ENCODE measurements around the gene CALHM5.

Gene CALHM5

DNA sequence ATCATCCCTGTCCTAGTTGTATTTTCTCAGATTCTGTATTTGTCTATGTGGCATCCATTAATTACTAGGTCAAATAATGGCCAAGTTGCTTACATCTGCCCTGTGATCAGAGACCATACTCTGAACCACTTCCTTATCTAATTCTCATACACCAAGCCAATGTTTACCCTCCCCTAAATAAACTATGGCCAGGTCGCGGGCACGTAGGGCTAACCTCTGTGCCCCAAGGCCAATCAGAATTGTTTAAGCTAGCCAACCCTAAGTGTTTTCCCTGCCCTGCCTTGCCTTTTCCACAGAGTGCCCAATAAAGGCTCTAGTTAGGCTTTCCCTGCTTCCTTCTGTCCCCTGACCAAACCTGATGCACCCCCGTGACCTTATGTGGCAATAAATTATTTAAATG, 39.4 kb downstream of the CALHM5 start:
- DNase-seq (ENCODE audit: low read depth), result no peak

- no peak for DNase-seq (ENCODE audit: low read depth)
These were observed 42.0 kb downstream of the CALHM5 start, which contains the start of gene CALHM4 for GRCh38 chr6:116553451-116553850. Gene CALHM4, plus strand, starts transcription at chr6:116553751. Its CDS starts 43 bp downstream, at chr6:116553794.

- DNase-seq (ENCODE audit: low read depth), result peak; percentile 77
These were observed 44.6 kb downstream of the CALHM5 start for GRCh38 chr6:116556065-116556464.

GRCh38 chr6:116556814-116557415, 45.5 kb downstream of the CALHM5 start:
- DNase-seq (ENCODE audit: low read depth), result no peak

DNA sequence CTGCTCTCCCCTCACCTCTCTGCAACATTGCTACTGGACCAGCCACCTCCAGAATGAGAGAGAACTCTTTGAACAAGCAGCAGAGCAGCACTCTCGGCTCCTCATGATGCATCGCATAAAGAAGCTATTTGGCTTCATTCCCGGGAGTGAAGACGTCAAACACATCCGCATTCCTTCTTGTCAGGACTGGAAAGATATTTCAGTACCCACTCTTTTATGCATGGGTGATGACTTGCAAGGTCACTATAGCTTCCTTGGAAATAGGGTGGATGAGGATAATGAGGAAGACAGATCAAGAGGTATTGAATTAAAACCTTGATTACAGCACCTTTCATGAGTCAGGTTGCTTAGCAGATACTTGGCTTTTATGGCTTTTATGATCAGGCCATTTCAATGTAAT, 46.5 kb downstream of the CALHM5 start:
- peak; percentile 91 for DNase-seq (ENCODE audit: low read depth)

GRCh38 chr6:116560130-116560529, 48.7 kb downstream of the CALHM5 start:
- DNase-seq (ENCODE audit: low read depth), result no peak

DNA sequence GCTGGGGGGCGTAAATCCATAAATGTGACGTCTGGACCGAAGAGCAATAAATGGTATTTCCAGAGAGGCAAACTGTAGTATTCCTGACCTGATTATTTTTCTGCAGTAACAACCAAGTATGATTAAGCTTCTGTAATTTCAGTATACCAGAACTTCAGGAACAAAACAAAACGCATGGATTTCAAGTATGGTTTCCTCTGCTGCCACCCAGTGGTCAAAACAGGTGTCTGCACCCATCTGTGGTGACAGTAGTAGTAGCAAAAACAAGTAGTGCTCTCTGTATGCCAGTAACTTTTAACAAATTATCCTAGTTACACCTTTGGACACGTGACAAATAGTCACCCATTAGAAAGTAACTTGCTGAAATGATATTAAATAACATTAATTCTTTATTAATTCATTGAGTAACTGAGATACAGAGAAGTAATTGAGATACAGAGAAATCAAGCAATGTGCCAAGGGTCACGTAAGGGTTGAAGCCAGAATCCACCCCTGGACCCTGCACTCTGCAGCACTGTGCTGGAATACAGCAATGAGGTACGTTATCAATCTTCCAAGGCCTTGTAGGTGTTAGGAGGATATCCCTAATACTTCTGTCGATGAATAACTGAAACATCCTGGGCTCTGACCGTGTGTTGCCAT, 50.1 kb downstream of the CALHM5 start:
- no peak for DNase-seq (ENCODE audit: low read depth)

- DNase-seq (ENCODE audit: low read depth), result no peak
These were observed 50.6 kb downstream of the CALHM5 start for GRCh38 chr6:116562019-116562403.

DNA sequence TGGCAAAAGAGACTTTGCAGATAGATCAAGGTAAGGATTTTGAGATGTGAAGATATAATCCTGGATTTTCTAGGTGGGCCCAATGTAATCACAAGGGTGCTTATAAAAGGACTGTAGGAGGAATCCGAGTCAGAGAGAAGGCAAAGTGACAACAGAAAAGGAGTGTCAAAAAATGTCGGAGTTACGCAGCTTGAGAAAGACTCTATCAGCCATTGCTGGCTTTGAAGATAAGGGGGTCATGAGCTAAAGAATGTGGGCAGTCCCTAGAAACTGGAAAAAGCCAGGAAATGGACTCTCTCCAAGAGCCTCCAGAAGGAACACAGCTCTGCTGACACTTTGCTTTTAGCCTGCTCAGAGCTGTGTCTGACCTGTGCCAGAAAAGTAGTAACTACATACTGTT, 51.2 kb downstream of the CALHM5 start:
- DNase-seq (ENCODE audit: low read depth), result no peak

- DNase-seq (ENCODE audit: low read depth), result no peak
These were observed 52.4 kb downstream of the CALHM5 start for GRCh38 chr6:116563830-116564229.

DNA sequence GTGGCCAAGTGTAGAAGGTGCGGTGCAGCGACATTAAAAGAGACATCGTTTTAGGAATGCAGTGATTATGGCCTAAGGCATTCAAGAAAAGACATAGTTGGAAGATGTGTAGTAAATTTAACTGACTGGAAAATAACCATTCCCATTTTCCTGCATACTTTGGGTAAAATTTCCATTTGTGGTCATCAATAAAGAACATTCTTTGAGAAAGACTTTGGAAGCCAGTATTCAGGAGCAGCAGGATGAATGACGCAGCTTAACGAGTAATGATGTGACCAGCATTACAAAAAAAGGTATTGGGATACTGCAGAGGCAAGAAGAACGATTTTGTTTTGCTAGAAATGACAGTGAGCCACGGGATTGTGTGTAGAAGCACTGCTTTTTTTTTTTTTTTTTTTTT, 52.9 kb downstream of the CALHM5 start:
- DNase-seq (ENCODE audit: low read depth), result no peak

GRCh38 chr6:116564921-116565872, 53.8 kb downstream of the CALHM5 start:
- DNase-seq (ENCODE audit: low read depth), result no peak

GRCh38 chr6:116568111-116568510, 56.7 kb downstream of the CALHM5 start:
- no peak for DNase-seq (ENCODE audit: low read depth)

DNA sequence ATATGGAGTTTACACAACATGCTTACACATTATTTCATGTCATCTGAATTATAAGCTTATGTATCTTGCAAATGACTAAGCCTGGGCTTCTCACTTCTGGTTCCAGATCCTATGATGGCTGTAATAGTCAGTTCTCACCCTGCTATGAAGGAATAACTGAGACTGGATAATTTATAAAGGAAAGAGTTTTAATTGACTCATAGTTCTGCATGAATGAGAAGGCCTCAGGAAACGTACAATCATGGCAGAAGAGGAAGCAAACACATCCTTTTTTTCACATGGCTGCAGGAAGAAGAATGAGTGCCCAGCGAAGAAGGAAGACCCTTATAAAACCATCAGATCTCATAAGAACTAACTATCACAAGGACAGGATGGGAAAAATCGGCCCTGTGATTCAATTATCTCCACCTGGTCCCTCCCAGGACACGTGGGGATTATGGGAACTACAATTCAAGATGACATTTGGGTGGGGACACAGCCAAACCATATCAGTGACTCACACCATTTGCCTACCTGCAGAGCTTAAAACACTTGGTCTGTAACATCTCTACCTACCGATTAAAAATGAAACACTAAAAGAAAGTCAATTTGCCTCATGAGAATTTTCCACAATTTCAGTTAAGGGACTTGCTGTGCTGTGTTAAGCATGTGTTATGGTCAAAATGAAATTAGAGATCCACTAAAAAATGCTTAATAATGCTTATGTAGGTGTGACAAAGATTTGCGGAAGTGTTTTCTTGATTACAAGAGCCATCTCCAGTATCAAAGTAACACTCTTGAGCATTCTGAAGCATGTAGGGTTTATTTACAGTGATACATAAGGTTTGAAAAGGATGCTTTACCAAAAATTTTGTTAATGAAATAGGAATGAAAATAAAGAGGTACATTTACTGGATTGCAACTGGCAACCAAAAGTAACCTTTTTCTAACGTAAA, 57.6 kb downstream of the CALHM5 start:
- DNase-seq (ENCODE audit: low read depth), result no peak

DNA sequence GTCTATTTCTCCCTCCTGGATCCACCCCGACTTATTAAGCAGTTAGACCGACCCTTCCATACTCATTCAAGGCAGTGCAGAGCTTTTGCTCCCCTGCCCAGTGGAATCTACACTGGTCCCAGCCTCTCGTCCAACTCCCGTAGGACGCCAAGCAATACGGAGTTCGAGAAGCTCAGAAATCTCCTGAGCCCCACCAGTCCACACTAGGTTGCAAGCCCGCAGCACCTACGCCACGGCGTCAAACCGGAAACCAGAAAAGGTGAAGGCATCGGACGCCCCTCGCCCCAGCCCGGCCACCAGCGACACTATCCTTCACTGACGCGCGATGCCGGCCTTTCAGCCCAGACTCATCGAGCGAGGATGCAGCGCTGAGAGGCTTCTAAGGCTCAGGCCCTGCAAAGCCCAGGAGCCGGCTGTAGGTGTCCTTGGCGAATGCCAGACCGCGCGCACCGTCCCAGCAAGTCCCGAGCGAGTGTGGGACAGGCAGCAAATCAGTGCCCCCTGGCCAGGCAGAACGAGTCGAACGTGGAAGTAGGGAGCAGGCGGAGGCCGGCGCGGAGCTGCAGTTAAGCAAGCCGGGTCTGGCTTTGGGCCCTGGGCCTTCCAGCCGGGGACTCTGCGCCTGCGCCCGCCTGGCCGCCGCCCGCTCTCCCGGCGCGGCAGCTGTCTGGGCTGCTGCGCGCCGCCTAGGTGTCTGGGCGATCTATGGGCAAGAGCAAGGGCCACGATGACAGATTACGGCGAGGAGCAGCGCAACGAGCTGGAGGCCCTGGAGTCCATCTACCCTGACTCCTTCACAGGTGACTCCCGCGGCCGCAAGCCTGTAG, 59.6 kb downstream of the CALHM5 start, which contains the start of gene RWDD1:
Gene RWDD1, plus strand, starts transcription at position 649 of the 827 bp plus-strand sequence. Its CDS starts 79 bp downstream, at position 728.
- DNase-seq (ENCODE audit: low read depth), result peak; percentile 97

DNA sequence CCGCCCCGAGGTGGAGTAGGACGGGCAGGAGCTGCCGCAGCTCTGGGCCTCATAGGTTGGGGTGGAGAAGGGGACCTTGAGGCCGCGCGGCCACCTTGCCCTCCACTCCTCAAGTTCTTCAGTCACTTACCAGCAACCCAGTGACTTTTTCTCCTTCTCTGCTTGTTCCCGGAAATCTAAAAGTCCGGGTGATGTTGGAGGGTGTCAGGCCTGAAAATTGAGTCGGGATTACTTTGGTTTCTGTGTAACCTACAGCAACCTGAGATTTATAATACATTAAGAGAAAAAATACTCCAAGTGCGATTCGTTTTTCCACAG, 60.2 kb downstream of the CALHM5 start:
- DNase-seq (ENCODE audit: low read depth), result no peak

GRCh38 chr6:116572162-116572561, 60.7 kb downstream of the CALHM5 start:
- DNase-seq (ENCODE audit: low read depth), result no peak
